Measurements from ENCODE around the gene FAM217A. TPM values are rescaled to one million over a fixed set of nuclear protein-coding genes. Genes with fewer than 3 reads are reported as not detected.

Gene FAM217A
- total and polyA plus RNA-seq, 2 of the 13 experiments (the other 11 are each of a cell fraction or from before 2014, with no cell fraction given), result not detected

DNA sequence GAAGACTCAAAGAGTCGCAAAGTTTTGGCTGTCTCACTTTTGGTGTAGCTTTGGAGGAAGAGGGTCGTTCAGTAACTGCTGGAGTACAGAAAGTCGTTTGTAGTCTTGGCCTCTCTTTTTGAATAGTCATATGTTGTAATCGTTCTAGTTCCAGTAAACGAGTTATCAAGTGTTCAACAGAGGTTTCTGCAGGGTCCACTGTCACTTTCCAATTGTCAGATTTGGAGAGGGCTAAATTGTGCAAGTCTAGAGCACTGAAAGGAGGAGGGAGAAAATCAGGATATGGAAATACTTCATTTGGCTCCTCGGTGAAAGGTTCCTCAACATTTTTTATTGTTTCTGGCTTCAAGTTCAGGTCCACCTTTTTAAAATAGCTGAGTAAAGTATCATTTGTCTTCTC lies 9.7 kb downstream of the FAM217A start:
- FAIRE-seq (no peak), DNase-seq (ENCODE audit: low spot score) (no peak), ATAC-seq (no peak)
- intact Hi-C loops (cut with micrococcal nuclease; ENCODE audit: unreplicated experiment) (no loop called here), in situ Hi-C loops (cut with HindIII; ENCODE audit: extremely low pct_ligation_motif_present, low pct_unique_long_range_greater_than_20kb) (no loop called here)
- H3K4me1 ChIP-seq (ENCODE audit: insufficient read depth, low read length), result peaks cover 27% of the 10 kb centered on the region
- H3K4me2 ChIP-seq (ENCODE audit: low read depth, low read length), result no peak overlapping the region
- no peaks in the 10 kb centered on the region for H3K27me3 ChIP-seq (ENCODE audit: control insufficient read depth in 1 of 2, insufficient read depth in 2 of 2, low read length in 2 of 2)
- H3K4me3 ChIP-seq (replicated peaks in 1 of 3; ENCODE audit: insufficient read depth in 1 of 3, low read depth in 2 of 3, low read length in 3 of 3), result no peak overlapping the region
- H2AFZ ChIP-seq (ENCODE audit: low read length), result no peak overlapping the region
- H3K27ac ChIP-seq (ENCODE audit: extremely low read length, insufficient read depth, low read length), result no peak overlapping the region
- 25% methylated on average over 6 of the region's 6 CpGs for WGBS (ENCODE audit: low lambda C conversion rate)
- TF ChIP-seq ZNF441 (CRISPR knock-in tag; IDR thresholded peaks at IDR 0.05; ENCODE audit: borderline replicate concordance), result no peak
- TF ChIP-seq FOXJ3 (CRISPR knock-in tag; IDR thresholded peaks at IDR 0.05; ENCODE audit: borderline replicate concordance), result no peak
- no peak for TF ChIP-seq MLLT10 (CRISPR knock-in tag; IDR thresholded peaks at IDR 0.05)
- no peak for TF ChIP-seq ZNF383 (CRISPR knock-in tag; IDR thresholded peaks at IDR 0.05; ENCODE audit: borderline replicate concordance)
- no peak for TF ChIP-seq ZNF782 (CRISPR knock-in tag; IDR thresholded peaks at IDR 0.05; ENCODE audit: borderline replicate concordance)
- no peak for TF ChIP-seq DPF2 (CRISPR knock-in tag; IDR thresholded peaks at IDR 0.05; ENCODE audit: borderline replicate concordance, low read depth)
- TF ChIP-seq IKZF5 (CRISPR knock-in tag; IDR thresholded peaks at IDR 0.05), result no peak
- no peaks in the 10 kb centered on the region for H3K79me2 ChIP-seq (ENCODE audit: insufficient read depth, low read length)
- peaks cover 0 to 8% of the 10 kb centered on the region in 2 experiments; a peak in 2 of 5 replicates for H3K36me3 ChIP-seq (replicated peaks in 1 of 2; ENCODE audit: control insufficient read depth in 1 of 2, insufficient read depth in 2 of 2, low read length in 2 of 2)
- H3K9ac ChIP-seq (ENCODE audit: insufficient read depth, low read depth, low read length), result no peak overlapping the region
- ChIA-PET POLR2A (no interaction called here), CTCF (ENCODE audit: low intra/inter-chr PET ratio, low total read pairs) (no interaction called here)
- no TSS peak for BruUV-seq (replicated peaks)
- no peaks in the 10 kb centered on the region for H4K20me1 ChIP-seq (ENCODE audit: insufficient read depth, low read length)
- H3K9me3 ChIP-seq (ENCODE audit: low read length), result no peaks in the 10 kb centered on the region

- in situ Hi-C loops (cut with HindIII; ENCODE audit: extremely low pct_ligation_motif_present, low pct_unique_long_range_greater_than_20kb), result no loop called here
- no peaks in the 10 kb centered on the region for H3K27me3 ChIP-seq (ENCODE audit: control insufficient read depth in 1 of 2, insufficient read depth in 2 of 2, low read length in 2 of 2)
- intact Hi-C loops (cut with micrococcal nuclease; ENCODE audit: unreplicated experiment), result loop anchor here (2.0 kb wide), 1 partner anchor 39 kb away; no protein-coding TSS in a partner anchor
- H4K20me1 ChIP-seq (ENCODE audit: insufficient read depth, low read length), result no peaks in the 10 kb centered on the region
- H3K9ac ChIP-seq (ENCODE audit: insufficient read depth, low read depth, low read length), result no peak overlapping the region
- ChIA-PET POLR2A (no interaction called here), CTCF (ENCODE audit: low intra/inter-chr PET ratio, low total read pairs) (no interaction called here)
- no TSS peak for BruUV-seq (replicated peaks)
- TF ChIP-seq ZNF546 (CRISPR knock-in tag; conservative IDR thresholded peaks at IDR 0.05) (no peak), ETV5 (CRISPR knock-in tag; IDR thresholded peaks at IDR 0.05; ENCODE audit: borderline replicate concordance) (no peak), SMC3 (IDR thresholded peaks at IDR 0.05; ENCODE audit: low read length) (0 out of 2 replicates have a peak, but pooled peaks have one; percentile 3)
- no peak overlapping the region for H3K27ac ChIP-seq (ENCODE audit: extremely low read length, insufficient read depth, low read length)
- H3K4me1 ChIP-seq (ENCODE audit: insufficient read depth, low read length), result peaks cover 27% of the 10 kb centered on the region
- FAIRE-seq (no peak), ATAC-seq (no peak), DNase-seq (ENCODE audit: low spot score) (no peak)
- WGBS (ENCODE audit: low lambda C conversion rate), result 41% methylated on average over 1 of the region's 1 CpG
- peaks cover 1 to 23% of the 10 kb centered on the region in 2 experiments; a peak in 4 of 5 replicates for H3K36me3 ChIP-seq (replicated peaks in 1 of 2; ENCODE audit: control insufficient read depth in 1 of 2, insufficient read depth in 2 of 2, low read length in 2 of 2)
- H3K79me2 ChIP-seq (ENCODE audit: insufficient read depth, low read length), result no peaks in the 10 kb centered on the region
- H2AFZ ChIP-seq (ENCODE audit: low read length), result no peak overlapping the region
- H3K4me3 ChIP-seq (replicated peaks in 1 of 3; ENCODE audit: insufficient read depth in 1 of 3, low read depth in 2 of 3, low read length in 3 of 3), result no peak overlapping the region
- no peak overlapping the region for H3K4me2 ChIP-seq (ENCODE audit: low read depth, low read length)
- no peaks in the 10 kb centered on the region for H3K9me3 ChIP-seq (ENCODE audit: low read length)
Observed at GRCh38 chr6:4067673-4068072, 11.3 kb downstream of the FAM217A start.

All from HepG2 (cell line).